ENCODE data around the gene HIP1R. TPM values are rescaled to one million over a fixed set of nuclear protein-coding genes. Genes with fewer than 3 reads are reported as not detected.

The HIP1R gene
- total and polyA plus RNA-seq, 10 of the 15 experiments (the other 5 are each of a cell fraction or from before 2014, with no cell fraction given): 0.18 to 27.7 (median 11.7) TPM

- peak overlapping the region; percentile 91 for H3K4me3 ChIP-seq
- H3K27me3 ChIP-seq (replicated peaks in 1 of 2; ENCODE audit: control insufficient read depth in 2 of 2, insufficient read depth in 2 of 2, low read length in 1 of 2): peaks cover 2 to 3% of the 10 kb centered on the region in 2 experiments; a peak in 2 of 4 replicates
- under 1% methylated on average over 33 of the region's 42 CpGs for WGBS (ENCODE audit: insufficient coverage, insufficient replicate concordance, low lambda C conversion rate, missing lambda C conversion rate)
- H2AFZ ChIP-seq (ENCODE audit: control insufficient read depth, low read depth, low read length): peak overlapping the region; percentile 7
- H3K27ac ChIP-seq (ENCODE audit: control insufficient read depth, insufficient read depth): no peak overlapping the region
- H3K9ac ChIP-seq (ENCODE audit: control insufficient read depth, insufficient read depth, low read length): peak overlapping the region; percentile 32; the same call in 1 of the 2 replicates
- no peaks in the 10 kb centered on the region; the same call in 1 of the 2 replicates for H4K20me1 ChIP-seq (ENCODE audit: control insufficient read depth, insufficient read depth)
- H3K4me1 ChIP-seq (ENCODE audit: control insufficient read depth, insufficient read depth, low read length): peaks cover 7% of the 10 kb centered on the region
- CTCF ChIA-PET: interaction anchor here (0.7 to 2.1 kb wide), 4 partner anchors 28 to 116 kb away, joined by 3 to 6 read pairs (median 6); no protein-coding TSS in a partner anchor
- no peaks in the 10 kb centered on the region for H3K36me3 ChIP-seq (ENCODE audit: control insufficient read depth in 2 of 2, insufficient read depth in 2 of 2, low read length in 1 of 2)
- POLR2A ChIA-PET: no interaction called here
- in situ Hi-C loops (cut with MboI): no loop called here
- H3K4me2 ChIP-seq (ENCODE audit: control insufficient read depth, insufficient read depth): peak overlapping the region; percentile 64
- RAD21 ChIA-PET (ENCODE audit: unreplicated experiment): interaction anchor here (1.1 to 1.9 kb wide), 3 partner anchors 10 to 42 kb away, joined by 3 to 15 read pairs (median 5); no protein-coding TSS in a partner anchor
- BruUV-seq (replicated peaks): no TSS peak
- intact Hi-C loops (cut with micrococcal nuclease; ENCODE audit: unreplicated experiment): loop anchor here (5.0 kb wide), 1 partner anchor 44 kb away; no protein-coding TSS in a partner anchor
- DNase-seq (ENCODE audit: low read depth, low spot score) (peak; percentile 38), ATAC-seq (peak; percentile 76), FAIRE-seq (peak; percentile 56)
- H3K9me3 ChIP-seq (replicated peaks; ENCODE audit: control insufficient read depth, insufficient read depth, low read length): no peaks in the 10 kb centered on the region; the same call in 2 of the 3 replicates
- no peaks in the 10 kb centered on the region for H3K79me2 ChIP-seq (ENCODE audit: control insufficient read depth, insufficient read depth, low read length)
- SMC1A ChIA-PET (ENCODE audit: uncharacterized antibody, unreplicated experiment): interaction anchor here (0.7 to 1.0 kb wide), 2 partner anchors 9 to 17 kb away, joined by 3 read pairs; no protein-coding TSS in a partner anchor
- no peak for TF ChIP-seq ZBTB40 (IDR thresholded peaks at IDR 0.05; ENCODE audit: borderline replicate concordance)
- no peak for TF ChIP-seq TARDBP (IDR thresholded peaks at IDR 0.05; ENCODE audit: borderline replicate concordance)
- TF ChIP-seq SIN3A (IDR thresholded peaks at IDR 0.05; ENCODE audit: low read depth, low read length): no peak
- no peak for TF ChIP-seq FOS (IDR thresholded peaks at IDR 0.05; ENCODE audit: borderline replicate concordance, extremely low read depth, insufficient read length)
- no peak for TF ChIP-seq CREB1 (IDR thresholded peaks at IDR 0.05; ENCODE audit: low read depth)
- no peak for TF ChIP-seq NBN (IDR thresholded peaks at IDR 0.05)
- no peak for TF ChIP-seq POLR2AphosphoS5 (IDR thresholded peaks at IDR 0.05; ENCODE audit: low read length)
- TF ChIP-seq IKZF2 (IDR thresholded peaks at IDR 0.05): peak in 1 of 2 experiments; percentile 29; a peak in 1 of 4 replicates
- no peak for TF ChIP-seq FOXM1 (IDR thresholded peaks at IDR 0.05; ENCODE audit: low read depth, low read length)
- TF ChIP-seq POLR2A (IDR thresholded peaks at IDR 0.05; ENCODE audit: low read depth, low read length): no peak
- no peak for TF ChIP-seq BRCA1 (IDR thresholded peaks at IDR 0.05; ENCODE audit: low read depth, low read length)
- peak; percentile 17; the same call in 1 of the 2 replicates for TF ChIP-seq MXI1 (IDR thresholded peaks at IDR 0.05; ENCODE audit: low read depth, low read length)
- TF ChIP-seq NR2F1 (conservative IDR thresholded peaks at IDR 0.05): peak; percentile 8; the same call in 1 of the 2 replicates
- no peak for TF ChIP-seq ZBTB11 (CRISPR knock-in tag; IDR thresholded peaks at IDR 0.05)
Observed at GRCh38 chr12:122836027-122836921, 1.0 kb downstream of the HIP1R start.

Data from GM12878 (cell line).